HFF-Myc (cell line): ENCODE data around the gene ZDHHC11.
"Not testable (repeated sequence)": the region's sequence is repeated elsewhere in the genome, so short reads cannot be mapped to it uniquely, and the experiment has no call there.

Experiments
- DNase-seq: peaks from one replicate; pipeline ENCODE4 v3.0.0-alpha.2; 2011; ENCODE audit warnings: low read depth; ENCODE audit errors: extremely low read depth
- H3K4me3 ChIP-seq: replicated peaks from 2 replicates; pipeline ENCODE4 v1.5.1; 2011; ENCODE audit warnings: low read depth, mild to moderate bottlenecking, control low read depth, low read length
- TF ChIP-seq, protein P1 (sequence below): IDR thresholded peaks from 2 replicates; pipeline ENCODE4 v1.5.1; 2012; ENCODE audit warnings: mild to moderate bottlenecking, low read depth, low read length, control low read depth; ENCODE audit errors: missing control alignments

The ZDHHC11 gene

DNA sequence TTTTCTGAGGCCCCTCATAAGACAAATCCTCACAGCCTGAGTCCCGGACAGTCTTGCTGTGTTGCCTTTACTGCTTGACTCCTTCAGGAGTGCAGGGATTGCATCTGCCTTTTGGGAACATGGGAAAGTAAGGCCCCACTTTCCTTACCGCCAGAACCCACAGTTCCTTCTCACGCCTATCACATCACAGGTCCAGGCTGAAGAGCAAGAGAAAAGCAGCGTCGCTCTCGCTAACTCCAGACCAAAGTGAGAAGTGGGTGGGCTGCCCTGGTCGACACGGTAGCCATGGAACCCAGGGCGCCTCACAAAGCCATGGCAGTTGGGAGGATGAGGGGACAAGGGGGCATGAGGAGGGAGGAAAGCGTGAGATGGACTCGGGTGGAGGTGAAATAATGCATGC is 7.9 kb upstream of the ZDHHC11 start:
- no peak for DNase-seq
- TF ChIP-seq, protein P1, sequence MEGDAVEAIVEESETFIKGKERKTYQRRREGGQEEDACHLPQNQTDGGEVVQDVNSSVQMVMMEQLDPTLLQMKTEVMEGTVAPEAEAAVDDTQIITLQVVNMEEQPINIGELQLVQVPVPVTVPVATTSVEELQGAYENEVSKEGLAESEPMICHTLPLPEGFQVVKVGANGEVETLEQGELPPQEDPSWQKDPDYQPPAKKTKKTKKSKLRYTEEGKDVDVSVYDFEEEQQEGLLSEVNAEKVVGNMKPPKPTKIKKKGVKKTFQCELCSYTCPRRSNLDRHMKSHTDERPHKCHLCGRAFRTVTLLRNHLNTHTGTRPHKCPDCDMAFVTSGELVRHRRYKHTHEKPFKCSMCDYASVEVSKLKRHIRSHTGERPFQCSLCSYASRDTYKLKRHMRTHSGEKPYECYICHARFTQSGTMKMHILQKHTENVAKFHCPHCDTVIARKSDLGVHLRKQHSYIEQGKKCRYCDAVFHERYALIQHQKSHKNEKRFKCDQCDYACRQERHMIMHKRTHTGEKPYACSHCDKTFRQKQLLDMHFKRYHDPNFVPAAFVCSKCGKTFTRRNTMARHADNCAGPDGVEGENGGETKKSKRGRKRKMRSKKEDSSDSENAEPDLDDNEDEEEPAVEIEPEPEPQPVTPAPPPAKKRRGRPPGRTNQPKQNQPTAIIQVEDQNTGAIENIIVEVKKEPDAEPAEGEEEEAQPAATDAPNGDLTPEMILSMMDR, result no peak
- H3K4me3 ChIP-seq, result no peak overlapping the region

DNA sequence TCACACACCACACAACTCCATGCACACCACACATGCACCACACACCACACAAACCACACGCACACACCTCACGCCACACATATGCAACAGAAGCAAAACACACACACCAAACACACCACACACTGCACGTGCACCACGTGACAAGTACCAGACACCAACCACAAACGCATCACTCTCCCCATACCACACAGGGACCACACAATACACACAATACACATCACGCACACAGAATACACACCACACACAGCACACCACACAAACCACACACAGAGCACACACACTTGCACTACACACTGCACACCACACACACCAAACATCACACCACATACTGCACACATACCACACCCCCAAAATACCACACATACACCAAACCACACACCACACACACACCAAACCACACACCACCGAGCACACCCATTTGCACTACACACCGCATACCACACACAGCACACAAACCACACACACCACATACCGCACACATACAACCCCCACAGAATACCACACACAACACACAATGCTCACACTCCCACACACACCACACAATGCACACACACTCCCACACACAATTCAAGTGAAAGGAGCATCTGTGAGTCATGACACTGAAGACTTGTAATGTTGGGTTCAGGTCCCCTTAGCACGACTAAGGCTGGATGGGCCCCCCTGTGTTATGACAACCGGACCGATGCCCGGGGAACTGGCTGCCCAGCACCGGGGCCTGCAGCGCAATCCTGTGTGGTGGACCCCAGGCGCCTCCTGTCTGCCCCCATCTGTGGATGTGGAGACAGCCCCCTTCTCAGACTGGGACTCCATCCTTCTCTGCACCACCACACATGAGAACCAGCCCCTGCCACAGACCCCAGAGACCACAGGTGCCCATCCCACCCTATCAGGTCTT is 6.0 kb upstream of the ZDHHC11 start:
- no peak for DNase-seq
- TF ChIP-seq, protein P1, result no peak
- H3K4me3 ChIP-seq, result no peak overlapping the region

DNA sequence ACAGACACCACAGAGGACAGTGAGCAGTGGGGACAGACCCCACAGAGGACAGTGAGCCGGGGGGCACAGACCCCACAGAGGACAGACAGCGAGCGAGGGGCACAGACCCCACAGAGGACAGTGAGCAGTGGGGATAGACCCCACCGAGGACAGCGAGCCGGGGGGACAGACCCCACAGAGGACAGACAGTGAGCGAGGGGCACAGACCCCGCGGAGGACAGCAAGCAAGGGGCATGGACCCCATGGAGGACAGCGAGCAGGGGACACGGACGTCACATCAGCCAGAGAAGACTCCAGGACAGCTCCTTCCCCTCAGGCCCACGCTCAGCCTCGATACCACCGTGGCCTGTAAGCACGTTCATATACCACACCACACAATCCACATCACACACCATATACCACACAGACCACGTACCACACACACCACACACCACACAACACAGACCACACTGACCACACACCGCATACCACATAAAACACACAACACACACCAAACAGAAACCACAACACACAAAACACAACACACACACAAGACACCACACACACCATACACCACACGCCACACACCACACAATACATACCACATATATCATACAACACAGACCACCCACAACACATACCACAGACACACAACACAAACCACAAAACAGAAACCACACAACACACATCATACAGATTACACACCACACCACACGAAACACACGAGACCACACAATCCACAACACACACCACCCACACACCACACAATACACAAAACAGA is 5.2 kb upstream of the ZDHHC11 start:
- DNase-seq, result no peak
- TF ChIP-seq, protein P1, result no peak
- no peak overlapping the region for H3K4me3 ChIP-seq

GRCh38 chr5:854966-855743 is 4.4 kb upstream of the ZDHHC11 start:
- TF ChIP-seq, protein P1, result no peak
- no peak overlapping the region for H3K4me3 ChIP-seq
- no peak for DNase-seq

DNA sequence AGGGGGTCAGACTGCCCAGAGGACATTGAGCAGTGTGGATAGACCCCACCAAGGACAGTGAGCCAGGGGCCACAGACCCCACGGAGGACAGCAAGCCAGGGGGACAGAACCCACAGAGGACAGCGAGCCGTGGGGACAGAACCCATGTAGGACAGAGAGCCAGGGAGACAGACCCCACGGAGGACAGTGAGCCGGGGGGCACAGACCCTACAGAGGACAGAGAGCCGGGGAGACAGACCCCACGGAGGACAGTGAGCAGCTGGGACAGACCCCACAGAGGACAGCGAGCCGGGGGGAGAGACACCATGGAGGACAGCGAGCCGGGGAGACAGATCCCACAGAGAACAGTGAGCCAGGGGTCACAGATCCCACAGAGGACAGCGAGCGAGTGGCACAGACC is 3.4 kb upstream of the ZDHHC11 start:
- no peak for DNase-seq
- TF ChIP-seq, protein P1, result no peak
- no peak overlapping the region for H3K4me3 ChIP-seq

DNA sequence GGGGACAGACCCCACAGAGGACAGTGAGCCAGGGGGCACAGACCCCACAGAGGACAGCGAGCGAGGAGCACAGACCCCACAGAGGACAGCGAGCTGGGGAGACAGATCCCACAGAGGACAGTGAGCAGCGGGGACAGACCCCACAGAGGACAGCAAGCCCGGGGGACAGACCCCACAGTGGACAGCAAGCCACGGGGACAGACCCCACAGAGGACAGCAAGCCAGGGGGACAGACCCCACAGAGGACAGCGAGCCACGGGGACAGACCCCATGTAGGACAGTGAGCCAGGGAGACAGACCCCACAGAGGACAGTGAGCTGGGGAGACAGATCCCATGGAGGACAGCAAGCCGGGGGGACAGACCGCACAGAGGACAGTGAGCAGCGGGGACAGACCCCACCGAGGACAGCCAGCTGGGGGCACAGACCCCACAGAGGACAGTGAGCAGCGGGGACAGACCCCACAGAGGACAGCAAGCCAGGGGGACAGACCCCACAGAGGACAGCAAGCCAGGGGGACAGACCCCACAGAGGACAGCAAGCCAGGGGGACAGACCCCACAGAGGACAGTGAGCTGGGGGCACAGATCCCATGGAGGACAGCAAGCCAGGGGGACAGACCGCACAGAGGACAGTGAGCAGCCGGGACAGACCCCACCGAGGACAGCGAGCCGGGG is 2.8 kb upstream of the ZDHHC11 start:
- not testable (repeated sequence) for DNase-seq, H3K4me3 ChIP-seq
